Mesothelial cell of epicardium (in vitro differentiated cells): ENCODE data around the gene TTN. TPM values are rescaled to one million over a fixed set of nuclear protein-coding genes. Genes with fewer than 3 reads are reported as not detected.

Source experiments
- DNase-seq, 2 experiments: peaks; one replicate each; pipeline ENCODE4 v3.0.0; 2021; ENCODE audit warnings: low spot score in 2 of 2; ENCODE audit not compliant: unreplicated experiment in 2 of 2
- H3K27ac Mint-ChIP-seq: 2 replicates; pipeline ENCODE4 v1.8.0; 2021; ENCODE audit warnings: mixed read lengths
- H3K27me3 Mint-ChIP-seq: 2 replicates; pipeline ENCODE4 v1.8.0; 2021; ENCODE audit warnings: low read depth, mixed read lengths
- H3K36me3 Mint-ChIP-seq: 2 replicates; pipeline ENCODE4 v1.8.0; 2021; ENCODE audit warnings: mixed read lengths
- H3K4me1 Mint-ChIP-seq: 2 replicates; pipeline ENCODE4 v1.8.0; 2021; ENCODE audit warnings: mixed read lengths
- H3K4me3 Mint-ChIP-seq: 2 replicates; pipeline ENCODE4 v1.8.0; 2021; ENCODE audit warnings: mild to moderate bottlenecking, moderate library complexity, mixed read lengths
- H3K9me3 Mint-ChIP-seq: 2 replicates; pipeline ENCODE4 v1.8.0; 2021; ENCODE audit warnings: mixed read lengths
- total RNA-seq: library from RNA; stranded (reverse); gene quantifications from 3 replicates; pipeline ENCODE4 v1.2.1, GENCODE V29; 2021
- TF ChIP-seq, protein P1 (sequence below): fragments of 200-600 bp; sonication (generic); IDR thresholded peaks from one replicate; pipeline ENCODE4 v1.5.0; 2021; ENCODE audit warnings: antibody characterized with exemption; ENCODE audit not compliant: unreplicated experiment

Gene TTN
- total RNA-seq, 1 donor from 2014 or later = 1.2 TPM

- Mint-ChIP-seq H3K27me3 (no peaks in the 10 kb centered on the region), H3K9me3 (peaks cover 64% of the 10 kb centered on the region), H3K36me3 (peaks cover 89% of the 10 kb centered on the region), H3K4me1 (no peaks in the 10 kb centered on the region), H3K27ac (no peak overlapping the region), H3K4me3 (no peak overlapping the region)
- TF ChIP-seq, protein P1, sequence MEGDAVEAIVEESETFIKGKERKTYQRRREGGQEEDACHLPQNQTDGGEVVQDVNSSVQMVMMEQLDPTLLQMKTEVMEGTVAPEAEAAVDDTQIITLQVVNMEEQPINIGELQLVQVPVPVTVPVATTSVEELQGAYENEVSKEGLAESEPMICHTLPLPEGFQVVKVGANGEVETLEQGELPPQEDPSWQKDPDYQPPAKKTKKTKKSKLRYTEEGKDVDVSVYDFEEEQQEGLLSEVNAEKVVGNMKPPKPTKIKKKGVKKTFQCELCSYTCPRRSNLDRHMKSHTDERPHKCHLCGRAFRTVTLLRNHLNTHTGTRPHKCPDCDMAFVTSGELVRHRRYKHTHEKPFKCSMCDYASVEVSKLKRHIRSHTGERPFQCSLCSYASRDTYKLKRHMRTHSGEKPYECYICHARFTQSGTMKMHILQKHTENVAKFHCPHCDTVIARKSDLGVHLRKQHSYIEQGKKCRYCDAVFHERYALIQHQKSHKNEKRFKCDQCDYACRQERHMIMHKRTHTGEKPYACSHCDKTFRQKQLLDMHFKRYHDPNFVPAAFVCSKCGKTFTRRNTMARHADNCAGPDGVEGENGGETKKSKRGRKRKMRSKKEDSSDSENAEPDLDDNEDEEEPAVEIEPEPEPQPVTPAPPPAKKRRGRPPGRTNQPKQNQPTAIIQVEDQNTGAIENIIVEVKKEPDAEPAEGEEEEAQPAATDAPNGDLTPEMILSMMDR = no peak
- DNase-seq = no peak
Measured at GRCh38 chr2:178574789-178575188, 232.4 kb downstream of the TTN start.

GRCh38 chr2:178568227-178568626, 239.0 kb downstream of the TTN start:
- TF ChIP-seq, protein P1 = no peak
- DNase-seq = no peak
- Mint-ChIP-seq H3K4me1 (no peaks in the 10 kb centered on the region), H3K4me3 (no peak overlapping the region), H3K27ac (no peak overlapping the region), H3K36me3 (peaks cover 99% of the 10 kb centered on the region), H3K9me3 (peaks cover 68% of the 10 kb centered on the region), H3K27me3 (no peaks in the 10 kb centered on the region)

- Mint-ChIP-seq H3K9me3 (peaks cover 8% of the 10 kb centered on the region), H3K36me3 (peaks cover 49% of the 10 kb centered on the region), H3K27me3 (no peaks in the 10 kb centered on the region), H3K4me3 (no peak overlapping the region), H3K4me1 (no peaks in the 10 kb centered on the region), H3K27ac (no peak overlapping the region)
- TF ChIP-seq, protein P1 = no peak
- no peak for DNase-seq
Measured at GRCh38 chr2:178553047-178553446, 254.2 kb downstream of the TTN start.

- H3K27ac Mint-ChIP-seq = no peak overlapping the region
- TF ChIP-seq, protein P1 = no peak
Measured at GRCh38 chr2:178550352-178550751, 256.9 kb downstream of the TTN start.

DNA sequence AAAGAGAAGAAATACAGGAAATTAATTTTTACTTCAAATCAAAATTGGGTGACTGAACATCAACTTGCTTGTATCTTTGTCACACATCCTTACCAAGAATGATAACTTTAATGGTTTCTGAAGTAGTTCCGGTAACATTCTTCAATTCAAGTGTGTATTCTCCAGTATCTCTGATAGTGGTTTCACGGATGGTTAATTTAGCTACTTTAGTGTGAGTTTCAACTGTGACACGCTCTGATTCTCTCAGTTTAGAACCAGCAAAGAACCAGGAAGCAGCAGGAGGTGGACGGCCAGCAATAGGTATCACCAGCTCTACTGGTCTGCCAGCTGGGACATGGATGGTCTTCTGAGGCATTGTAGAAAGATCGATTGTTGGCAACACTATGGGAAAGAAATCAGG, 264.7 kb downstream of the TTN start:
- Mint-ChIP-seq H3K4me3 (no peak overlapping the region), H3K36me3 (peaks cover 80% of the 10 kb centered on the region), H3K27ac (no peak overlapping the region), H3K27me3 (no peaks in the 10 kb centered on the region), H3K4me1 (no peaks in the 10 kb centered on the region), H3K9me3 (peaks cover 5% of the 10 kb centered on the region)
- DNase-seq = no peak
- TF ChIP-seq, protein P1 = no peak

More at GRCh38 chr2:178550352-178550751, 256.9 kb downstream of the TTN start:
- DNase-seq = no peak
- Mint-ChIP-seq H3K27me3 (no peaks in the 10 kb centered on the region), H3K36me3 (peaks cover 69% of the 10 kb centered on the region), H3K4me3 (no peak overlapping the region), H3K4me1 (no peaks in the 10 kb centered on the region), H3K9me3 (peaks cover 8% of the 10 kb centered on the region)

- Mint-ChIP-seq H3K9me3 (peaks cover 3% of the 10 kb centered on the region), H3K4me3 (no peak overlapping the region), H3K27ac (no peak overlapping the region), H3K36me3 (peaks cover 79% of the 10 kb centered on the region), H3K4me1 (no peaks in the 10 kb centered on the region), H3K27me3 (no peaks in the 10 kb centered on the region)
- TF ChIP-seq, protein P1 = no peak
- no peak for DNase-seq
Measured at GRCh38 chr2:178542161-178542560, 265.1 kb downstream of the TTN start.
